Right lobe of liver (tissue), 4 donors: ENCODE results near the gene CEP43.

Source experiments
- POLR2A ChIP-seq: fragments of 450-650 bp; IDR thresholded peaks from one replicate; pipeline ENCODE4 v1.6.1; 2017; ENCODE audit warnings: antibody characterized with exemption, mild to moderate bottlenecking
- TF ChIP-seq, protein P1 (sequence below), 4 donors: fragments of 200-600 bp in 3 of 4; fragments of 450-650 bp in 1 of 4; IDR thresholded peaks; one replicate each; pipeline versions ENCODE4 v1.5.1 to v1.8.0; 2016 to 2022; ENCODE audit warnings: antibody characterized with exemption in 4 of 4, mild to moderate bottlenecking in 2 of 4
- donor health status: DM: no; HTN: no; CAD: no.
- donor health status: DM: no; HTN: no; CAD: no.
- donor health status: DM: no; HTN: yes; CAD: no.

DNA sequence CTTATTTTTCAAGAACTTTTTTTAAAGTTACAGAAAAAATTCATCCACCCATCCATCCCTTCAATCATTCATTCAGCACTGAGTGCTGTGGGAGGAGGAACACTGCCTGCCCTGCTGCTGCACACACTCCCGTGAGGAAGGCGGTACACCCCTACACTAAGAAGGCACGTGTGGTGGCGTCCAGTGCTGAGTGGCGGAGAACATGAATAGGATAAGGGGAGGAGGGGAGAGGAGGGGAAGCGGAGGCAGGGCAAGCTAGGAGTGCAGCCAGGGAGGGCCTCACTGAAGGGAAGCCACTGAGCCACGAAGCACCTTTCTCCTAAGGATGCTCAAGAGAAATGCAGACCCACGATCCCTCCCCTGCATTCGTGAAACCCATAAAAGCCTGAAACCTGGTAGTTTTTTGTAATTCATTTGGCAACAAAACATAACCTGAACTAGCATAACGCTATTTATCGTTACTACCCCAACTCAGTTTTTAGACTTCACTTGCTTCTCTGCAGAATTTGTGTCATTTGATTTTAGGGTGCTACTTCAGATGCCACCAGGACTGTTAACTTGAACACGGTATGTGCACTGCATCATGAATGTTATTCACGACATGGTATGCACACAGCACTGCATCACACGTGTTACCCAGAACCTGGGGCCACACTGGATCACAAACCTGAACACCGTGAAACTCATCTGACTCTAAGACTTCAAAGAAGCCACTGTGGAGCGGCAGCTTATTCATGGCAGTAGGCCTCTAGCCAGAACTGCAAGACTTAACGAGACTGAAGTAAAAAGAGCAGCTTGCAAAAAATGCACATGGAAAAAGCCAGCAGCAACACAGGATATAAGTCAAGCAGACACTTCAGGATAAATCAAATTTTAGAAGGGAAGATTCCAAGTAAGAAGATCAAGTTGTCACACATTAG lies 46.4 kb upstream of the CEP43 start:
- no peak for TF ChIP-seq POLR2A
- TF ChIP-seq, protein P1, sequence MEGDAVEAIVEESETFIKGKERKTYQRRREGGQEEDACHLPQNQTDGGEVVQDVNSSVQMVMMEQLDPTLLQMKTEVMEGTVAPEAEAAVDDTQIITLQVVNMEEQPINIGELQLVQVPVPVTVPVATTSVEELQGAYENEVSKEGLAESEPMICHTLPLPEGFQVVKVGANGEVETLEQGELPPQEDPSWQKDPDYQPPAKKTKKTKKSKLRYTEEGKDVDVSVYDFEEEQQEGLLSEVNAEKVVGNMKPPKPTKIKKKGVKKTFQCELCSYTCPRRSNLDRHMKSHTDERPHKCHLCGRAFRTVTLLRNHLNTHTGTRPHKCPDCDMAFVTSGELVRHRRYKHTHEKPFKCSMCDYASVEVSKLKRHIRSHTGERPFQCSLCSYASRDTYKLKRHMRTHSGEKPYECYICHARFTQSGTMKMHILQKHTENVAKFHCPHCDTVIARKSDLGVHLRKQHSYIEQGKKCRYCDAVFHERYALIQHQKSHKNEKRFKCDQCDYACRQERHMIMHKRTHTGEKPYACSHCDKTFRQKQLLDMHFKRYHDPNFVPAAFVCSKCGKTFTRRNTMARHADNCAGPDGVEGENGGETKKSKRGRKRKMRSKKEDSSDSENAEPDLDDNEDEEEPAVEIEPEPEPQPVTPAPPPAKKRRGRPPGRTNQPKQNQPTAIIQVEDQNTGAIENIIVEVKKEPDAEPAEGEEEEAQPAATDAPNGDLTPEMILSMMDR (IDR thresholded peaks at IDR 0.05) = no peak
